NCI-H2171 (cell line): ENCODE results near the gene MAGI2.

Experiments used
- DNase-seq: peaks from one replicate; lab custom pipeline; 2025; lab: John Stamatoyannopoulos, UW

Gene MAGI2

GRCh38 chr7:79376299-79377025, 77.0 kb downstream of the MAGI2 start:
- no peak for DNase-seq

- DNase-seq = no peak
Measured at GRCh38 chr7:79361214-79361613, 92.3 kb downstream of the MAGI2 start.

- no peak for DNase-seq
Measured at GRCh38 chr7:79359827-79360226, 93.6 kb downstream of the MAGI2 start.

DNA sequence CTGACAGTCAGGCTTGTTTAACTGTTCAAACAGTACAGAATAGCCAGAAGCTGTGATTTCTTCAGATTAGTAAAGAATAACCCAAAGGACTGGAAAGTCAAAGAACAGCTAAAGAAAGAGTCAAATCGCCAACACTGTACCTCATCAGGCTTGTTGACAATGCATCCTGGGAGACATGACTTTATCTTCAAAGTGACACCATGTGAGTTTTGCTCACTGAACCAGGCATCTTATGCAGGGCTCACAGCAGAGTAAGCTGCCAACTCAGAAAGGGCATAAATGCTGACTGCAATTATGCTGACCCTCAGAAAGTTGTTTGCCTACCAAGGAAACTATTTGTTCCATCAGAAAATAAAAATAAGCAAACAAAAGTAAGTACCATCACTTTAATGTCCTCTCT, 96.4 kb downstream of the MAGI2 start:
- DNase-seq = no peak

- no peak for DNase-seq
Measured at GRCh38 chr7:79353720-79354468, 99.6 kb downstream of the MAGI2 start.

- DNase-seq = no peak
Measured at GRCh38 chr7:79352323-79352722, 101.1 kb downstream of the MAGI2 start.

GRCh38 chr7:79347351-79347750, 106.1 kb downstream of the MAGI2 start:
- DNase-seq = no peak

DNA sequence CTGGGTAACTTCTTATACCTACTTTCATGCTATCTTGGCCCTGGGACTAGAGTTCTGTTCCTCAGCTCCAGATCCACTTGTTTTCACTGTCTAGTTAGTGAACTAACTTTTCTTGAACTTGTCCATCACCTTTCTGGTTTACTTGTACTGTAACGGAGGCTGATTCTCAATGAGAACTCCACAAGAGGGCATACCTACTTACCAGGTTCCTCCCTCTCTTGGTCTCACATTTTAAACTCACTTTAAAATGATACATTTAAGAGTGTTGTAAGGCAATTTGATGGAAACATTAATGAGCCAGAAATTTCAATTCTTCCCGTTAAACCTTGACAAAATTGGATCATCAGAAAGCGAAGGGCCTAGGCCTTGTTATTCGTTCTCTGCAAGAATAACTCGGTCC, 111.6 kb downstream of the MAGI2 start:
- no peak for DNase-seq

DNA sequence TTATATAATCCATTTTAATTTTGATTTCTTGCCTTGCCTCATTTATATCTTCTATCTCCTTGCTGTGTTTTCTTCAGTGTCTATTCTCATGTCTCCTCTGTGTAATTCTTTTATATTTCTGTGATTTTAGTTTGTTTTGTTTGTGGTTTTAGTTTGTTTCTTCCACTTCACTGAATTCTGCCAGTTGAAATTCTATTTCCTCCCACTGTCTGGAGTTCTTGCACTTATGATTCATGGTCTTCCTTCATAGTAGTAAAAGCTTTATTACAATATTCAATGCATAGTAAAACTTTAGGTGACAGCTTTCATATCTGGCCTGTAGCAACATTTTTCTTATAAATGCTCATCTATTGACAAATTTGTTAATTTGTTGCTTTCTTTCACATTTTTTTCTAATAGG, 113.3 kb downstream of the MAGI2 start:
- no peak for DNase-seq

DNA sequence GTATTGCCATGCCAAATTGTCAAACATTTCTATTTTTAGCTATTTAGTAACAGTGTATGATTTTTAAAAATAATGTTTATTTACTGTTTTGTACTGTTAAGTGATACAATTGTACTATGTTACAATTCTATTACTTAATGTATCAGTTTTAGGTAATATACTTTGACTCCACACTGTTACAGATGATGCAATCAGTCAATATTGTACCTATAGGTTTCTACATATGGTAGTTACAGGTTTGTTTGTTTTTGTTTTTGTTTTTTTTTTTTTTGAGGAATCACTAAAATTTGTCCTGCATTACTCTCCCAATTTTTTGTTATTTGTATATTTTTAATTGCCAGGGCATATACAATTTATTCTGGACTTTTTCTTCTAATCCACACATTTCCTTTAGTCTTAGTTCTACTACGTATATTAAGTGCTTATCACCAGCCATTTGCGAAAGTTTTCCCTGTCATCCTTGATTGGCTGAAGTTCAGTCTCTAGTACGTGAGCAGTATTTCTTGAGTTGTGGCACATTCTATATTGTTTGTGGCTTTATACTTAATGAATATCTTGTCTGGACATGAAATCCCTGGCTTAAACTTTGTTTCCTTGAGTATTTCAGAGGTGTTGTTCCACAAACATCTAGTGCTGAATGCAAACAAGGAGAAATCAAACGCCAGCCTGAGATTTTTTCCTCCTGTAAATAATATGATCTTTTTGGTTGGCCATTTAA, 114.1 kb downstream of the MAGI2 start:
- DNase-seq = no peak

GRCh38 chr7:79337717-79338116, 115.8 kb downstream of the MAGI2 start:
- no peak for DNase-seq

DNA sequence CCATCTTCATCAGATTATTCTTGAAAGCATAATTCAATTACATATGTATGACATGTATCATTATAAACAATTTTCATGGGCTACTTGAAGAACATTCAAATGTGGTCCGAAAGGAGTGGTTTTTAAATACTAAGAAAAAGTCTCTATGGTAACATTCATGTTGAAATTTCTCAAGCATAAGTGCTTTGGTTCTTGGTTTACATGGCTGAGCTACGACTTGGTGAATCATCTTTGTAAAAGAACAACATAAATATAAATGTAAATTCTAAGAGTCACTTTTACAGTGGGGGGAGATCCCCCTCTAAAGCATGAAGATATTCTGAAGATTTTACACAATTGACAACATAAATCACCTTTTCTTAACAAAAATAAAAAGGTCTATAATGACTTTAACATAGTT, 118.6 kb downstream of the MAGI2 start:
- DNase-seq = no peak

GRCh38 chr7:79334334-79334733, 119.1 kb downstream of the MAGI2 start:
- no peak for DNase-seq

DNA sequence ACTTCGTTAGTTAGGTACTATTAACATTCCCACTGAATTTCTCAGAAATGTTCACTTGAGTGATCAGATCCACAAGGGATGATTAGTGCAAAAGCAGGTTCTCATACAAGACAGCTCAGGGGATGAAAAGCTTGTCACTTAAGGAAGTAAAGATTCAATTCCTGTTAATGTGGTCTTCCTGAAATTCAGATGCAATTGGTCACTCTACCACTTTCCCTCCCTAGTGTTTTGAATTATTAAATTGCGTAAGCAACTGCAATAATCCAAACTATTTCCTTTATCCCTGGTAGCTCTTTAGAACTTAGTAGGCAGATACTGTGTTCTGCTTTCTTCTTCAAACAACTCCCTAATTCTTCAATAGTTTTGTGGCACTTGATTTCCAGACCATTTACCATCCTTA, 121.4 kb downstream of the MAGI2 start:
- DNase-seq = no peak

- DNase-seq = no peak
Measured at GRCh38 chr7:79329464-79329863, 124.0 kb downstream of the MAGI2 start.

DNA sequence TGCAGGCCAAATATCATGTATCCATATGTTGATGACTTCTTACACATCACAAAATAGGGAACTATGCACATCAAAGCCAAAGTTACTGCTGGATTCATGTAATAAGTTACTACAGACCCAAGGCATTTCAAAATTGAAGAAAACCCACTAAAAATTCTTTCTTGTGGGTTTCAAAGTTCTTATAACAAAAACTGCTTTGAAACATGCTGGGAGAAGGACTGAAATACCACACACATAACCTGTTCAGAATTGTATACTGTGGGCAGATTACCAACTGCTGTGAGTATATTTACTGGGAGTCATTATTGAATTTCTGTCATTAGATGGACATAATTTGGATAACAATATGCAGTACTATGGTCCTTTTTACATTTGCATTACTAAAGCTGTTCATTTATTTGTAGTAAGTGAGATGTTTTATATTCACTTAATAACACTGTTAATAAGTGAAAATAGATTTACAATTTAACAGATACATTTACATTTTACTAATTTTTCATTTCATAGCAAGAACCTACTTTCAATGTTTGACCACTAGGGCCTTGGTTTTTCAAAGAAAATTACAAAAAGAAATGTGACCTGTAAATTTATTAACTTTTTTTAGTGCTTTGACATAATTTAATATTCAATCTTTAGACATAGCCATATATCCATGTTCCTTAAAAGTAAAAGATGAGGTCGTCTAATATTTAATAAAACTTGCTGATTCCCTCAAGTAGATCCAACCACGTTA, 132.6 kb downstream of the MAGI2 start:
- DNase-seq = no peak

DNA sequence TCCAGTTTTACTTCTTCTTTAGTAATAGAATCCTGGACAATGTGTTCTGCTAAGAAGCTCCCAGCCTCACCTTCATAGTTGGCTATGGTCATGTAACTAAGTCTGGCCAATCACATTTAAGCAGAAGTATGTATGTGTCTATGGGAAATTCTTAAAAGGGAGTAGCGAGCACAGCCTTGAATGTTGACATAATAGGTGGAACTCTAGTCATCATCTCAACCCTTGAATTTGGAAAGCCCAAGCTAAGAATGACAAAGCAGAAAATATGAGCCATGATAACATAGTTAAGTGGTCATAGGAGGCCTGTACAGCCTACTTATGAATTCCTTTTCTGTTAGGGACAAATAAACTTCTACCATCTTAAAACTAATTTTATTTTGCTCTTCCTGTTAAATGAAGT, 134.1 kb downstream of the MAGI2 start:
- no peak for DNase-seq

GRCh38 chr7:79317728-79318127, 135.7 kb downstream of the MAGI2 start:
- no peak for DNase-seq

GRCh38 chr7:79312022-79312421, 141.4 kb downstream of the MAGI2 start:
- no peak for DNase-seq

GRCh38 chr7:79308192-79308591, 145.3 kb downstream of the MAGI2 start:
- DNase-seq = no peak

DNA sequence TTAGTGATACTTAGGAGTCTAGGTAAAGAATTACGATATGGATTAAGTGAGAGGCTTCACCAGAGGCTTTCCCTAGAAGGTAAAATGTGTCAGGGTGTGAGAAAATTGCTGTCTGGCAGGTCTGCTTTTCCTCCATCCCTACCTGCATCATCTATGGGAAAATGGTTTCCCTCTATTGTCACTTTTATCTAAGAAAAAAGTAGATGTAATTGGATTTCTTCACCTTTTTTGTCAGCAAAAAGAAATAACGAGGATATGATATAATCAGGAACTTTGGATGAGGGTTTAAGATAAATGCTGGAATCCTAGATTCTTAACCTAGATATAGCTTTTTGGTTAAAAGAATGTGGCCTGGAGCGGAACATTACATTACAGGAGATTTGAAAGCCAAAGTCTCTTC, 146.1 kb downstream of the MAGI2 start:
- DNase-seq = no peak

- no peak for DNase-seq
Measured at GRCh38 chr7:79304711-79305110, 148.8 kb downstream of the MAGI2 start.
